GM23338 (cell line): ENCODE measurements around the gene DNAAF3. TPM values are rescaled to one million over a fixed set of nuclear protein-coding genes. Genes with fewer than 3 reads are reported as not detected.

ENCODE experiments used
- ATAC-seq: fragments of 200-7000 bp; cut with Tn5 transposase; 3 replicates; pipeline ENCODE4 v1.9.1; 2020
- DNase-seq: peaks from one replicate; pipeline ENCODE4 v3.0.0-alpha.2; 2015; ENCODE audit warnings: low spot score
- H2AFZ ChIP-seq: fragments of 200-600 bp; sonication (generic); 2 replicates; pipeline ENCODE4 v1.8.0; 2016; ENCODE audit warnings: antibody characterized with exemption, mild to moderate bottlenecking, moderate library complexity
- H3F3A ChIP-seq: fragments of 200-600 bp; sonication (generic); replicated peaks from 2 replicates; pipeline ENCODE4 v1.8.0; 2017; ENCODE audit warnings: antibody characterized with exemption, mixed run types, low read depth
- H3K27ac ChIP-seq: fragments of 200-600 bp; sonication (generic); 2 replicates; pipeline ENCODE4 v1.6.1; 2016; ENCODE audit warnings: low read depth
- H3K27me3 ChIP-seq: fragments of 200-600 bp; sonication (generic); 2 replicates; pipeline ENCODE4 v1.8.0; 2016; ENCODE audit warnings: mild to moderate bottlenecking, mixed run types, moderate library complexity; ENCODE audit not compliant: insufficient read depth
- H3K36me3 ChIP-seq: fragments of 200-600 bp; sonication (generic); 2 replicates; pipeline ENCODE4 v1.8.0; 2016; ENCODE audit warnings: mild to moderate bottlenecking; ENCODE audit not compliant: insufficient read depth
- H3K4me1 ChIP-seq: fragments of 200-600 bp; sonication (generic); 2 replicates; pipeline ENCODE4 v1.8.0; 2016; ENCODE audit warnings: mild to moderate bottlenecking, moderate library complexity; ENCODE audit not compliant: insufficient read depth
- H3K4me2 ChIP-seq: fragments of 200-600 bp; sonication (generic); 2 replicates; pipeline ENCODE4 v1.7.1; 2017; ENCODE audit warnings: mixed run types
- H3K4me3 ChIP-seq: fragments of 200-600 bp; sonication (generic); 2 replicates; pipeline ENCODE4 v1.6.1; 2016; ENCODE audit warnings: mixed run types
- H3K79me2 ChIP-seq: fragments of 200-600 bp; sonication (generic); replicated peaks from 2 replicates; pipeline ENCODE4 v1.8.0; 2017; ENCODE audit warnings: mild to moderate bottlenecking; ENCODE audit not compliant: insufficient read depth
- H3K9me2 ChIP-seq: fragments of 200-600 bp; sonication (generic); 2 replicates; pipeline ENCODE4 v1.8.0; 2017; ENCODE audit not compliant: insufficient read depth
- H4K20me1 ChIP-seq: fragments of 200-600 bp; sonication (generic); replicated peaks from 2 replicates; pipeline ENCODE4 v1.8.0; 2017; ENCODE audit warnings: mild to moderate bottlenecking; ENCODE audit not compliant: insufficient read depth
- H3K27ac Mint-ChIP-seq: 2 replicates; pipeline ENCODE4 v1.8.0; 2020; ENCODE audit warnings: inconsistent platforms, mild to moderate bottlenecking, moderate library complexity, mixed read lengths
- H3K27me3 Mint-ChIP-seq: 3 replicates; pipeline ENCODE4 v1.8.0; 2022; ENCODE audit warnings: low read depth, mild to moderate bottlenecking, moderate library complexity, mixed read lengths, inconsistent platforms; ENCODE audit not compliant: insufficient read depth, poor library complexity
- H3K36me3 Mint-ChIP-seq: 3 replicates; pipeline ENCODE4 v1.8.0; 2021; ENCODE audit warnings: low read depth, mild to moderate bottlenecking, inconsistent platforms, moderate library complexity, mixed read lengths
- H3K4me1 Mint-ChIP-seq: 3 replicates; pipeline ENCODE4 v1.8.0; 2020; ENCODE audit warnings: mild to moderate bottlenecking, inconsistent platforms, mixed read lengths
- H3K4me3 Mint-ChIP-seq: 3 replicates; pipeline ENCODE4 v1.8.0; 2021; ENCODE audit warnings: moderate library complexity, mild to moderate bottlenecking, inconsistent platforms, mixed read lengths
- H3K9me3 Mint-ChIP-seq: 3 replicates; pipeline ENCODE4 v1.8.0; 2020; ENCODE audit warnings: moderate library complexity, mild to moderate bottlenecking, inconsistent platforms, mixed read lengths
- CREB1 ChIP-seq: fragments of 250-450 bp; sonication (Bioruptor Pico); IDR thresholded peaks from 2 replicates; pipeline ENCODE4 v1.5.0; 2020; ENCODE audit warnings: low read depth, mild to moderate bottlenecking, moderate library complexity
- ETS1 ChIP-seq: IDR thresholded peaks from 2 replicates; pipeline ENCODE4 v1.6.1; 2016; ENCODE audit warnings: antibody characterized with exemption
- EZH2 ChIP-seq: fragments of 200-600 bp; sonication (generic); IDR thresholded peaks from one replicate; pipeline ENCODE4 v1.8.0; 2017; ENCODE audit warnings: antibody characterized with exemption, mild to moderate bottlenecking, low read depth; ENCODE audit not compliant: unreplicated experiment
- EZH2phosphoT487 ChIP-seq: fragments of 200-600 bp; sonication (generic); IDR thresholded peaks from one replicate; pipeline ENCODE4 v1.8.1; 2018; ENCODE audit warnings: antibody characterized with exemption; ENCODE audit not compliant: unreplicated experiment
- JUNB ChIP-seq: IDR thresholded peaks from one replicate; pipeline ENCODE4 v1.6.1; 2016; ENCODE audit warnings: antibody characterized with exemption; ENCODE audit not compliant: unreplicated experiment
- NANOG ChIP-seq: IDR thresholded peaks from 2 replicates; pipeline ENCODE4 v1.6.1; 2016; ENCODE audit warnings: antibody characterized with exemption, borderline replicate concordance
- POLR2AphosphoS5 ChIP-seq: IDR thresholded peaks from 2 replicates; pipeline ENCODE4 v1.6.1; 2016; ENCODE audit warnings: antibody characterized with exemption, low read depth
- STAT1 ChIP-seq: IDR thresholded peaks from one replicate; pipeline ENCODE4 v1.6.1; 2016; ENCODE audit warnings: antibody characterized with exemption; ENCODE audit not compliant: unreplicated experiment
- ZNF114 ChIP-seq: fragments of 250-450 bp; sonication (Bioruptor Pico); IDR thresholded peaks from 2 replicates; pipeline ENCODE4 v1.5.0; 2020; ENCODE audit warnings: mild to moderate bottlenecking, moderate library complexity
- ZNF331 ChIP-seq: fragments of 250-450 bp; sonication (Bioruptor Pico); IDR thresholded peaks from 2 replicates; pipeline ENCODE4 v1.5.0; 2020; ENCODE audit warnings: low read depth, mild to moderate bottlenecking, moderate library complexity
- ZNF462 ChIP-seq: fragments of 250-450 bp; sonication (Bioruptor Pico); IDR thresholded peaks from 2 replicates; pipeline ENCODE4 v1.5.0; 2020; ENCODE audit warnings: mild to moderate bottlenecking, moderate library complexity
- polyA plus RNA-seq: library from polyadenylated mRNA; unstranded; fragments of >200 nt; fragmentation: Nextera tagmentation; extraction: Ambion mirVana; gene quantifications from 2 replicates; pipeline ENCODE4 v1.2.1, GENCODE V29; 2016
- total RNA-seq: library from RNA; depleted of rRNA; stranded (reverse); fragments of >200 nt; shearing (Covaris generic); gene quantifications from 2 replicates; pipeline ENCODE4 v1.2.3, GENCODE V29; 2014
- TF ChIP-seq, protein P1 (sequence below): IDR thresholded peaks from one replicate; pipeline ENCODE4 v1.6.1; 2018; ENCODE audit warnings: antibody characterized with exemption; ENCODE audit not compliant: unreplicated experiment
- TF ChIP-seq, protein P2 (sequence below), 2 experiments: fragments of 200-600 bp in 1 of 2; sonication (generic) in 1 of 2; conservative IDR thresholded peaks; 2 replicates each; pipeline versions ENCODE4 v1.5.1 to v1.6.1; 2016 to 2017; ENCODE audit warnings: antibody characterized with exemption in 2 of 2, low read depth in 2 of 2, mild to moderate bottlenecking in 2 of 2, moderate library complexity in 1 of 2

Gene DNAAF3
- total and polyA plus RNA-seq, 2 experiments from 2014 or later, result 8.5 to 9.0 TPM

GRCh38 chr19:55116859-55117662, 49.4 kb downstream of the DNAAF3 start, which contains the start of gene PPP1R12C:
Gene PPP1R12C (minus strand): TSS chr19:55117637. CDS start chr19:55117543, 94 bp downstream.
- H2AFZ ChIP-seq, result peak within 1 kb of the TSS; percentile 3; the same call in 1 of the 2 replicates
- peaks cover 28% of the 10 kb centered on the region for H3K4me1 Mint-ChIP-seq
- H4K20me1 ChIP-seq, result peaks cover 27% of the 10 kb centered on the region
- peak within 1 kb of the TSS; percentile 99 for H3K4me2 ChIP-seq
- H3K27ac Mint-ChIP-seq, result peak within 1 kb of the TSS; percentile 99
- peaks cover 29% of the 10 kb centered on the region for H3K4me1 ChIP-seq
- peaks cover 5% of the 10 kb centered on the region; the same call in 1 of the 2 replicates for H3F3A ChIP-seq
- no peaks in the 10 kb centered on the region for H3K36me3 ChIP-seq
- no peaks in the 10 kb centered on the region for H3K9me2 ChIP-seq
- TF ChIP-seq NANOG, result no peak
- TF ChIP-seq ZNF331 (CRISPR knock-in tag), result no peak
- no peak for TF ChIP-seq ZNF114 (CRISPR knock-in tag)
- no peak for TF ChIP-seq POLR2AphosphoS5
- TF ChIP-seq, protein P1, sequence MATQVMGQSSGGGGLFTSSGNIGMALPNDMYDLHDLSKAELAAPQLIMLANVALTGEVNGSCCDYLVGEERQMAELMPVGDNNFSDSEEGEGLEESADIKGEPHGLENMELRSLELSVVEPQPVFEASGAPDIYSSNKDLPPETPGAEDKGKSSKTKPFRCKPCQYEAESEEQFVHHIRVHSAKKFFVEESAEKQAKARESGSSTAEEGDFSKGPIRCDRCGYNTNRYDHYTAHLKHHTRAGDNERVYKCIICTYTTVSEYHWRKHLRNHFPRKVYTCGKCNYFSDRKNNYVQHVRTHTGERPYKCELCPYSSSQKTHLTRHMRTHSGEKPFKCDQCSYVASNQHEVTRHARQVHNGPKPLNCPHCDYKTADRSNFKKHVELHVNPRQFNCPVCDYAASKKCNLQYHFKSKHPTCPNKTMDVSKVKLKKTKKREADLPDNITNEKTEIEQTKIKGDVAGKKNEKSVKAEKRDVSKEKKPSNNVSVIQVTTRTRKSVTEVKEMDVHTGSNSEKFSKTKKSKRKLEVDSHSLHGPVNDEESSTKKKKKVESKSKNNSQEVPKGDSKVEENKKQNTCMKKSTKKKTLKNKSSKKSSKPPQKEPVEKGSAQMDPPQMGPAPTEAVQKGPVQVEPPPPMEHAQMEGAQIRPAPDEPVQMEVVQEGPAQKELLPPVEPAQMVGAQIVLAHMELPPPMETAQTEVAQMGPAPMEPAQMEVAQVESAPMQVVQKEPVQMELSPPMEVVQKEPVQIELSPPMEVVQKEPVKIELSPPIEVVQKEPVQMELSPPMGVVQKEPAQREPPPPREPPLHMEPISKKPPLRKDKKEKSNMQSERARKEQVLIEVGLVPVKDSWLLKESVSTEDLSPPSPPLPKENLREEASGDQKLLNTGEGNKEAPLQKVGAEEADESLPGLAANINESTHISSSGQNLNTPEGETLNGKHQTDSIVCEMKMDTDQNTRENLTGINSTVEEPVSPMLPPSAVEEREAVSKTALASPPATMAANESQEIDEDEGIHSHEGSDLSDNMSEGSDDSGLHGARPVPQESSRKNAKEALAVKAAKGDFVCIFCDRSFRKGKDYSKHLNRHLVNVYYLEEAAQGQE, result no peak
- no peak for TF ChIP-seq EZH2phosphoT487
- no peak for TF ChIP-seq STAT1
- TF ChIP-seq EZH2, result no peak
- no peak for TF ChIP-seq CREB1
- TF ChIP-seq JUNB, result no peak
- TF ChIP-seq ZNF462 (CRISPR knock-in tag), result no peak
- TF ChIP-seq ETS1, result no peak
- TF ChIP-seq, protein P2, sequence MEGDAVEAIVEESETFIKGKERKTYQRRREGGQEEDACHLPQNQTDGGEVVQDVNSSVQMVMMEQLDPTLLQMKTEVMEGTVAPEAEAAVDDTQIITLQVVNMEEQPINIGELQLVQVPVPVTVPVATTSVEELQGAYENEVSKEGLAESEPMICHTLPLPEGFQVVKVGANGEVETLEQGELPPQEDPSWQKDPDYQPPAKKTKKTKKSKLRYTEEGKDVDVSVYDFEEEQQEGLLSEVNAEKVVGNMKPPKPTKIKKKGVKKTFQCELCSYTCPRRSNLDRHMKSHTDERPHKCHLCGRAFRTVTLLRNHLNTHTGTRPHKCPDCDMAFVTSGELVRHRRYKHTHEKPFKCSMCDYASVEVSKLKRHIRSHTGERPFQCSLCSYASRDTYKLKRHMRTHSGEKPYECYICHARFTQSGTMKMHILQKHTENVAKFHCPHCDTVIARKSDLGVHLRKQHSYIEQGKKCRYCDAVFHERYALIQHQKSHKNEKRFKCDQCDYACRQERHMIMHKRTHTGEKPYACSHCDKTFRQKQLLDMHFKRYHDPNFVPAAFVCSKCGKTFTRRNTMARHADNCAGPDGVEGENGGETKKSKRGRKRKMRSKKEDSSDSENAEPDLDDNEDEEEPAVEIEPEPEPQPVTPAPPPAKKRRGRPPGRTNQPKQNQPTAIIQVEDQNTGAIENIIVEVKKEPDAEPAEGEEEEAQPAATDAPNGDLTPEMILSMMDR (conservative IDR thresholded peaks at IDR 0.05; ENCODE audit: low read depth in 2 of 2), result no peak
- peak within 1 kb of the TSS; percentile 60 for H3K27ac ChIP-seq
- H3K4me3 Mint-ChIP-seq, result peak within 1 kb of the TSS; percentile 96
- H3K4me3 ChIP-seq, result peak within 1 kb of the TSS; percentile 91
- no peaks in the 10 kb centered on the region; the same call in 2 of the 3 replicates for H3K9me3 Mint-ChIP-seq
- ATAC-seq (no peak), DNase-seq (no peak)
- H3K27me3 Mint-ChIP-seq, result peaks cover 9% of the 10 kb centered on the region
- H3K79me2 ChIP-seq, result peaks cover 42% of the 10 kb centered on the region
- no peaks in the 10 kb centered on the region; the same call in 2 of the 3 replicates for H3K36me3 Mint-ChIP-seq
- no peaks in the 10 kb centered on the region for H3K27me3 ChIP-seq
